MG63 (cell line): ENCODE data around the gene RFX2. TPM values are rescaled to one million over a fixed set of nuclear protein-coding genes. Genes with fewer than 3 reads are reported as not detected.
"Not testable (repeated sequence)": the region's sequence is repeated elsewhere in the genome, so short reads cannot be mapped to it uniquely, and the experiment has no call there.

Experiments used
- DNase-seq: peaks from one replicate; pipeline ENCODE4 v3.0.0-alpha.2; 2020
- H3K27me3 ChIP-seq: fragments of 250-450 bp; sonication (Bioruptor Pico); 2 replicates; pipeline ENCODE4 v1.5.1; 2020; ENCODE audit warnings: mild to moderate bottlenecking, moderate library complexity
- H3K36me3 ChIP-seq: fragments of 250-450 bp; sonication (Bioruptor Pico); 2 replicates; pipeline ENCODE4 v1.5.1; 2020; ENCODE audit warnings: mild to moderate bottlenecking, moderate library complexity
- H3K4me3 ChIP-seq: fragments of 250-450 bp; sonication (Bioruptor Pico); 2 replicates; pipeline ENCODE4 v1.5.1; 2020; ENCODE audit warnings: mild to moderate bottlenecking, moderate library complexity
- H3K9me3 ChIP-seq: fragments of 250-450 bp; sonication (Bioruptor Pico); 2 replicates; pipeline ENCODE4 v1.5.1; 2020; ENCODE audit warnings: mild to moderate bottlenecking, moderate library complexity
- total RNA-seq: library from RNA; depleted of rRNA; stranded (reverse); fragments of >200 nt; shearing (Covaris generic); gene quantifications from 2 replicates; pipeline ENCODE4 v1.2.3, GENCODE V29; 2014; ENCODE audit warnings: low replicate concordance

RFX2 gene
- total RNA-seq, 1 experiment from 2014 or later, result 11.8 TPM

DNA sequence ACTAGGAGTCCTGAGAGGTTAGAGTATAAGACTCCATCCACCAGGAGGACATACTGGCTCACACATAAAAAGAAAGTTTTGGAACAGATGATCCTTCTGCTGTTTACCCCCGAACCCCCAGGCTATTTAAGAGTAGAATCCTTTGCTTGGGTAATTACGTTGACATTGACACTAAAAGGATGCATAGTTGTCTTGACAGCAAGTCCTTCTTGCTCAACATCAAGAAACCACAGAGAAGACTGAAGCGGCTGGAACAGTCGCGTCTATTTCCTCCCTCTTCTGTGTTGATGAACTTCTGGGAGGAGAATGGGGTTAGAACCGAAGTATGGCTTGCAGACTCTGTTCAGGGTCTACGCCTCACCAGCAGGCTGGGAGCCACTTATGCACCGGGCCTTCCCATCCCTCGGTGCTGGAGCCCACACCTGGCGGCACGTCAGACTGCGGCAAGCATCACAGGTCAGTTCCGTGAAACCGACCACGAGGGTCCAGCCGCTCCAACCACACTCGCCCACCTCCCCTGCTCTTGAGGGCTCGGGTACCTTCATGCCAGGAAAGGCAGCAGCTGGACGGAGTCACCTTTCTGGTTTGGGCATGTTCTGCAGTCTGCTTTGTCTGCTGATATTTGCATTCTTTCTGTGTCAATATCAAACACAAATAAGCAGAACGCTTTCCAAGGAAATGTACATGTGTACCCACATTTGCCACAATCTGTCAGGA lies 90.0 kb downstream of the RFX2 start:
- Histone ChIP-seq H3K9me3 (no peaks in the 10 kb centered on the region), H3K36me3 (no peaks in the 10 kb centered on the region), H3K27me3 (no peaks in the 10 kb centered on the region), H3K4me3 (no peak overlapping the region)
- no peak for DNase-seq

DNA sequence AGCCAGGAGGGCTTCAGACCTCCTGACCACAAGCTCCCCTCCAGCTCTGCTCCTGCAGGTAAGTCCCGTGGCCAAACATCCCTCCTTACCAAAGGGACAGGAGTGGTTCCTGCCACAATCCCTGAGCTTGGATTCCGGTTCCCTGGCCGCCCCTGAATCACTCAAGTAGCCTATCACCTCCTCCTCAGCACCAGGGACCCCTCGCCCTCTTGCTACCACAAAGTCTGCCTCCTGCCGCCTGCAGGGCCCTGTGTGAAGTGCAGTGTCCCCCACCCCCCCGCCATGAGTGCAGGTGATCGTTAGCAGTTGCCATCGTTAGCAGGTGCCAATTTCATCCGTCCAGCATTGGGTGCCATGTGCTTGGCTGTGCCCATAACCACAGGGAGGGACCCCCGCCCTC lies 91.5 kb downstream of the RFX2 start:
- no peak for DNase-seq
- Histone ChIP-seq H3K9me3 (no peaks in the 10 kb centered on the region), H3K27me3 (no peaks in the 10 kb centered on the region), H3K4me3 (no peak overlapping the region), H3K36me3 (no peaks in the 10 kb centered on the region)

DNA sequence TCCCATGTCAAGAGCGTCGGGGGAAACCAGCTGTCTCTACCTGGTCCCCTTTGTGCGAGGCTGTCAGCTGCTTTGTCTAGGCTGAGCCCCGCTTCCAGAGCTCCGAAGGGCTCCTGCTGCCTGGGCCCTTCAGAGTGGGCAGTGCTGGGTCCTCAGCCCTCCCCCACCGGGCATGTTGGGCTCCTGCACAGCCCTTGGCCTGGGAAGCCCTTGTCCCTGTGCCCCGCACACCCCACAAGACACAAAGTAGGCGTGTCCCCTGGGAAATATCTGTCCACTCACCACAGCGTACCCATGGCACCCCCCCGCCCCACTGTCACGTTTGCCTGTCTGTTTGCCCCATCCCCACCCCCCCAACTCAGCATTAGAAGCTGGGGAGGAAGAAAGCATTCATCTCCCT lies 92.7 kb downstream of the RFX2 start:
- Histone ChIP-seq H3K9me3 (no peaks in the 10 kb centered on the region), H3K27me3 (no peaks in the 10 kb centered on the region), H3K4me3 (no peak overlapping the region), H3K36me3 (no peaks in the 10 kb centered on the region)
- DNase-seq, result no peak

DNA sequence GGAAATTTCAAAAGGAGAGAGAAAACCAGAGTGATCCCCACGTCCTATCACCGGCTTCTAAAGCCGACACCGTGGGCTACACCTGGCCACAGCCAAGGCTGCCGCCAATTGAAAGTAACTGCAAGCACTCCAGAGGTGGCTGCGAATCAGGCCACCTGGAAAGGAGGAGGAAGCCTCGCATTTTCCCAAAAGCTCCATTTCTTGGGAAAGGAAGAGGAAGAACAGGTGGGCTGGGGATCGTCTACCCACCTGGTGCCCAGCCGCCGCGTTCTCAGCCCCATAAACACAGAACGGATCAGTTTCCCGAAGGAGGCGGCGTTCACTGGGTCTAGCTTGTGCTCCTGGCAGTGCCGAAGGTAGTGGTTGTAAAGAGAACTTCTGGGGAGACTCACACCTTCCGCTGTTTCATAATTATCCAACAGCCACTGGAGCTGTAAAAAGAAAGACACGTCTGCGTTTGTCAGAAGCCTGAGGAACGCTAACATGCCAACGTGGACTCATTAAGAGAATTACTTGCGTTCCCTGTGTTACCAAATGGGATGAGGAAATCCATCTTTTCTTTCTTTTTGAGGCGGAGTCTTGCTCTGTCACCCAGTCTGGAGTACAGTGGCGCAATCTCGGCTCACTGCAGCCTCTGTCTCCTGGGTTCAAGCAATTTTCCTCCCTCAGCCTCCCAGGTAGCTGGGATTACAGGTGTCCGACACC lies 94.3 kb downstream of the RFX2 start:
- no peaks in the 10 kb centered on the region for H3K36me3 ChIP-seq
- DNase-seq, result no peak
- no peak overlapping the region for H3K4me3 ChIP-seq
- H3K27me3 ChIP-seq, result no peaks in the 10 kb centered on the region
- no peaks in the 10 kb centered on the region for H3K9me3 ChIP-seq

DNA sequence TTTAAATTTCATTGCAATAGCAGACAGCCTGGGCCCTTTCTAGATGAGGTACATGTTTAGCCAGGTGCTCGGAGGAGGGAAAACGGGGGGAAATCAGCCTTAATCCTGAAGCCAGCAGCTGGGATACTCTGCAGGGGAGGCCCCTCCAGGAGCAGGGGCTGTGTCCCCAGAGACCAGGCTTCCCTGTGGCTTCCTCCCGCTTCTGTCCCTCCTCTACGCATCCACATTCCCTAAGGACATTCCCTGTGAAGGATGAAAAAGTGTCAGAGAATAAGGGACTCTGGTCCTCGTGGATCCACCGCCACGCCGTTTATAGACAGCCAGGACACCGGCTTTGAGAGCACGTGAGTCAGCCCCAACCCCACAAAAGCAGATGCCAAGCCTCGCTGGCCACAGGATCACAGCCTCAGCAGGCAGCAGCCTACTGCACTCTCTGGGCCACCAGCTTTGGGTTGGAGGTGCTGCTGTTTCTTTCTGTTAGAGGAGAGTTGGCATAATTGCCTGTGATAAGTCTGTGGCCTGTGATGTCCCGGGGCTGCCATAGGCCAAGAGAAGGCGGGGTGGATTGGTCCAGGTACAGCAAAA lies 95.7 kb downstream of the RFX2 start:
- Histone ChIP-seq H3K27me3 (no peaks in the 10 kb centered on the region), H3K36me3 (no peaks in the 10 kb centered on the region), H3K4me3 (no peak overlapping the region), H3K9me3 (no peaks in the 10 kb centered on the region)
- no peak for DNase-seq

DNA sequence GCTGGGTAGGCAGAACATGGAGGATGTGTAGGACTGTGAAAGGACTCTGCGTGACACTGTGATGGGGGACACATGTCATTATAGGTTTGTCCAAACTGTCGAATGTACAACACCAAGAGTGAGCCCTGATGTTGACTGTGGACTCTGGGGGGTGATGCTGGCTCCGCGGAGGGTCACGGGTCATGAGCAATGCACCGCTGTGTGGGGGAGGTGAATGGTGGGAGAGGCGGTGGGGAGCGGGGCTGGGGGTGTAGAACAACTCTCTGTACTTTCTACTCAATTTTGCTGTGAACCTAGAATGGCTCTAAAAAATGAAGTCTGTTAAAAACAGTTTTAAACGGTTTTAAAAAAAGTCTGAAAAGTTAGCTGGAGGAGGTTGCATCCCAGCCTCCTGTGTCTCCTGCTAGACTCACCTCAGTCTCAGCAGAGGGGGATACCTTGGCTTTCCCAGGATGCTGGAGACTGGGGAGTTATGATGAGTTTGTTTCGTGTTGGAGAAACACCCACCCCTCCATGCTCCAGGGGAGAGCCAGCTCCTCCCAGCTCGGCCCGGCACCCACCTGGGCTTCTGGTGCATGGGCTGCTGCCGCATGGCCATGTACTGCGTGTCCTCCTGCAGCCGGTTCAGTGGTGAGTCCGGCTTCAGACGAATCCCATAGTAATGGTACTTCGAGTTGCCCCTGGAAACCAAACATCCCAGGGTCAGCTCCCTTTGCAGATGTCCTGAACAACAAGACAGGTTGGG lies 97.7 kb downstream of the RFX2 start:
- no peaks in the 10 kb centered on the region for H3K36me3 ChIP-seq
- no peak for DNase-seq

DNA sequence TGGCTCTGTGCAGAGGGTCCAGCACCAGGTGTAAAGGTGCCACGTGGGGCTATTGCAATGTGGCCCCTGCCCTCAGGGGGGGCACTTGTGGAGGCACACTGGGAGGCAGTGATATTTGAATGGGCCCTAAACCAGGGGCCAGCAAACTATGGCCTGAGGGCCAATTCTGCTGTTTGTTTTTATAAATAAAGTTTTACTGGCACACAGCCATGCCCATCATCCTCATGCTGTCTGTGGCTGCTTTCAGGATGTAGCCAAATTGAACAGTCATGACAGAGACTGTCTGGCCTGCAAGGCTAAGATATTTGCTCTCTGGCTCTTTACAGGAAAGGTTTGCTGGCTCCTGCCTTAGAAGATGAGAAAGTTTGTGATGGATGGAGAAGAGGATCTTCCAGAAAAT lies 98.5 kb downstream of the RFX2 start:
- DNase-seq, result no peak
- no peaks in the 10 kb centered on the region for H3K36me3 ChIP-seq
- no peaks in the 10 kb centered on the region for H3K9me3 ChIP-seq
- no peak overlapping the region for H3K4me3 ChIP-seq
- no peaks in the 10 kb centered on the region for H3K27me3 ChIP-seq

More for the DNA sequence above, 97.7 kb downstream of the RFX2 start:
- Histone ChIP-seq H3K27me3 (no peaks in the 10 kb centered on the region), H3K9me3 (no peaks in the 10 kb centered on the region), H3K4me3 (no peak overlapping the region)

DNA sequence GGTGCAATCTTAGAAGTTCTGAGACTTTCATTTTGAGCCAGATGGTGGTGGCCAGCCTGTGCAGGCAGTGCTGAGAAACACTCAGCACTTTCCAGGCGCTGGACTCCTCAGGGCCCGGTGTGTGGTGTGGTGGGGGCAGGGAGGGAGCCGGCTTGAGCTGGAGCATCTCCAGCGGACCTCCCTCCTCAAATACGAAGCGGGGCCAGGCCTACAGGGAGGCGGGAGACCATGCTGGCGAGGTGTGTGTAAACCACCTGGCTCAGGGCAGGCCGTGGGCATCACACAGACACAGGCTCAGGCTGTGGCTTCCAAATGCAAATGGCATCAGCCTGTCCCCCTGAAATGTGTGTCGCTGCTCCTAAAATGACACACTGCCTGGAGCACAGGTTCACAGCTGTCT lies 99.1 kb downstream of the RFX2 start:
- Histone ChIP-seq H3K36me3 (no peaks in the 10 kb centered on the region), H3K27me3 (no peaks in the 10 kb centered on the region), H3K4me3 (no peak overlapping the region), H3K9me3 (no peaks in the 10 kb centered on the region)
- DNase-seq, result no peak

DNA sequence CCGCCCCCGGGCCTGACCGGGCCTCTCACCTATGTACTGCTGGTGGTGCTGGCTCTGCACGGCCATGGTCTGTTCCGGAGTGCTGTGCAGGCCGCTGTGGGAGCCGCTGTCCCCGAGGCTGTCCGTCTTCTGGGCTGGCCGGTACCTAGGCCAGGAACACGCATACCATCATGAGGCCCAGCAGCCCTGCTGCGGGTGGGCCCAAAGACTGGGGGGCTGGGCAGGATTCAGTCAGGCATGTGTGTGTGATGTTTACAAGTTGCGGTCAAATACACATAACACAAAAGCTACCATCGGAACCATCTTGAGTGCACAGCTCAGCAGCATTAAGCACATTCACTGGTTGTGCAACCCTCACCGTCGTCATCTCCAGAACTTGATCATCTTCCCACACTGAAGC lies 100.2 kb downstream of the RFX2 start:
- no peaks in the 10 kb centered on the region for H3K9me3 ChIP-seq
- no peak for DNase-seq
- no peak overlapping the region for H3K4me3 ChIP-seq
- H3K27me3 ChIP-seq, result no peaks in the 10 kb centered on the region
- H3K36me3 ChIP-seq, result no peaks in the 10 kb centered on the region

DNA sequence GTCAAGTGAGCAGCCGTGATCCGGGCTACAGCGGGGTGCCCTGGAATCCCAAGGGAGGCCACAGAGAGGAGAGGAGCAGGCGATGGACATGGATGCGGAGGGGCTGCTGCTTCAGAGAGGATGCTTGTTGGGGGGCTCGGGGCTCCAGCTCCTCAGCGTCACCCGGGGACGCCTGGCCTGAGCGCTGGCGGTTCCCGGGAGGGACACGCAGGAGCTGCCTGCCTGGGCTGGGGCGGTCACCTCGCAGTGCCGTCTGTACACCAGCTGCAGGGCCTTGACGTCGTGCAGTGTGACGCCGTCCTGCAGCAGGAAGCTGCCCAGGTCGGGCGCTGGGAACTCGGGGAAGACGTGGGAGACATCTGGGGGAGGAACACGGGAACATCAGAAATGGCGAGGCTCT lies 102.4 kb downstream of the RFX2 start:
- no peaks in the 10 kb centered on the region for H3K36me3 ChIP-seq
- H3K27me3 ChIP-seq, result no peaks in the 10 kb centered on the region
- DNase-seq, result no peak
- H3K4me3 ChIP-seq, result no peak overlapping the region
- no peaks in the 10 kb centered on the region for H3K9me3 ChIP-seq

DNA sequence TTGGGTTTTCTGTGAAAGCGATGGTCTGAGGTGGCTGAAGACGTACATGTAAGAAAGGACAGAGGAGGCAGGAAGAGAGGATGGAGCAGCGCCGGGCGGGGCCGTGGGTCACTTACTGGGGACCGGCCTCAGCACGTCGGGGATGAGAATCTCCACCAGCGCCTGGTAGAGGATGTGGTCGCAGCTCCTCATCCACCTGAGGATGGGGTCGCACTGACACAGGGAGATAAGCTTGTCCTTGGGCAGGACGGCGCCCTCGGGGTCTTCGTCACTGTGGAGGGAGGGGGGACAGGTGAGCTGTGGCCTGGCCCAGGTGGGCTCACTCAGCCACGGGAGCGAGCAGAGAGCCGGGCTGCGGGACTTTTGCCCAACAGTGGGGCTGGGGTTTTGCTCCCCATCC lies 103.4 kb downstream of the RFX2 start:
- Histone ChIP-seq H3K4me3 (no peak overlapping the region), H3K36me3 (no peaks in the 10 kb centered on the region), H3K9me3 (no peaks in the 10 kb centered on the region), H3K27me3 (no peaks in the 10 kb centered on the region)
- DNase-seq, result no peak

DNA sequence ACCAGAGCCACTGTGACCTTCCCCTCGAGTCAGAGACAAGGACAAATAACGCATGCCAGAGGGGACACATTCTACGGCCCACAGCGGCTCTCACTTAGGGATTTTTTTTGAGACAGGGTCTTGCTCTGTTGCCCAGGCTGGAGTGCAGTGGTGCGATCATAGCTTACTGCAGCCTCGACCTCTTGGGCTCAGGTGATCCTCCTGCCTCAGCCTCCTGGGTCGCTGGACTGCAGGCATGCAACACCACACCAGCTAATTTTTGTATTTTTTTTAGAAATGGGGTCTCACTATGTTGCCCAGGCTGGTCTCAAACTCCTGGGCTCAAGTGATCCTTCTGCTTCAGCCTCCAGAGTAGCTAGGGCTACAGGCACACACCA lies 104.2 kb downstream of the RFX2 start:
- DNase-seq, H3K9me3 ChIP-seq, H3K36me3 ChIP-seq, H3K27me3 ChIP-seq, H3K4me3 ChIP-seq: not testable (repeated sequence)

DNA sequence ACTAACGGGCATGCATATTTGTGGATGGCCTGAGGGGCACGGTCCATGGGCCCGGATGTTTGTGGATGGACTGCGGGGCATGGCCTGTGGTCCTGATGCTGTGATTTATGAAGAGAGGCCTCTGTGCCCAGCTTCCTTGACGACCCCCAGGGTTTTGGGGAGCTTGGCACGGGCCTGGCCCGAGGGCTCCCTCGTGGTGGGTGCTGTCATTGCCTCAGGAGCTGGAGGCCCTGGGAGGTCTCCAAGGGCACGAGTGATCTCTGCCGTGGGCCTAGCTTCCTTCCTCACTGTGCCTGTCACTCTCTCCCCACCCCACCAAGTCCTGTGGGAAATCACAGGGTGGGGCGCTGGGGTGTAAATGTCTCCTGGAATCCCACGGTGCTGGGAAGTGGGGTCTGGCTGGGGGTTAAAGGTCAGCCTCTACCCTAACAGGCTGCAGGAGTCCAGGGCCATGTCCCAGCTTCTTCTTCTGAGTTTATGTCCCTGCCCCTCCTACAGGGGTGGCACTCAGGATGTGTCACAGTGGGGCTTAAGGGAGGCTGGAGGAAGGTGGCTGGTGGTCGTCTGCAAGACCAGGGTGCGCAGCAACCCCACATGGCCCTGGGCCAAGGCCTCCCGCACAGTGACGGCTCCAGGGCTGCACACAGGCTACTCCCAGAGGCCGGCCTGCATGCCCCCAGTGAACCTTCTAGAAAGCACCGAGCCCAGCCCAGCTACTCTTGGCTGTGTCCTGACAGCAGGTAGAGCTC lies 104.8 kb downstream of the RFX2 start:
- Histone ChIP-seq H3K27me3 (no peaks in the 10 kb centered on the region), H3K36me3 (no peaks in the 10 kb centered on the region), H3K9me3 (no peaks in the 10 kb centered on the region), H3K4me3 (no peak overlapping the region)
- DNase-seq, result no peak

DNA sequence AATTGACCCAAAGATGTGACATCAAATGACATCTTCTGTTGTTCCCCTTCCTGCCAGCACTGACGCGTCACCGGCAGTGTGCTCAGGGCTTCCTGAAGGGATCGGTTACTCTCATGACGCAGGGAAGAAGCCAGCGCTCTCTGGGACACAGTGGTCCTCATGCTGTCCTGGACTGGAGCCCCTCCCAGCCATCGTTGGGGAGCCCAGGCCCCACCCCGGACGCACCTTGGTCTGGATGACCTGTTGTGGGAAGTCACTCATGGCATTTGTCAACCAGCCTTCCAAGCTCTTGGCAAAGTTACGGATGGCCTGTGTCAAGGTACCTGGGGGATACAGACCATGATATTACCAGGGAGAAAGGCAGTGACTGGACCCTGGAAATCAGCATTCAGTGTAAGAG lies 106.3 kb downstream of the RFX2 start:
- no peak for DNase-seq
- H3K9me3 ChIP-seq, result no peaks in the 10 kb centered on the region

DNA sequence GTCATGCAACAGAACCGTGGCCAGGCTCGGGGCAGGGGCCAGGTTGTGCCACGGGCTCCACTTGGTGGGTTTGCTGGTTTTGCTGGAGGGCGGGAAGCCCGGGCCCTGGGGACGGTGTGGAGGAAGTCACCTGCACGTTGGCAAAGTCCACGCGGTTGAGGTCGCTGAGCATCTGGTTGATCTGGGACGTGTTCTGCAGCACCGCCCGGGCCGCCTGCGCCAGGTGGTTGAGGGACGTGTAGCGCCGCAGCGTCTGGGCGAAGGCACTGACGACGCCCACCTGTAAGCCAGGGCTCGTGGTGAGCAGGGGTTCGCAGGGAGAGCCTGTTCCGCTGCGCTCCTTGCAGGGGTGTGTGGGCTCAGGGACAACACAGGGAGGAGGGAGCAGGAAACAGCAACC lies 107.7 kb downstream of the RFX2 start:
- no peak overlapping the region for H3K4me3 ChIP-seq
- no peak for DNase-seq
- no peaks in the 10 kb centered on the region for H3K9me3 ChIP-seq

More for the DNA sequence above, 106.3 kb downstream of the RFX2 start:
- Histone ChIP-seq H3K4me3 (no peak overlapping the region), H3K36me3 (no peaks in the 10 kb centered on the region), H3K27me3 (no peaks in the 10 kb centered on the region)

DNA sequence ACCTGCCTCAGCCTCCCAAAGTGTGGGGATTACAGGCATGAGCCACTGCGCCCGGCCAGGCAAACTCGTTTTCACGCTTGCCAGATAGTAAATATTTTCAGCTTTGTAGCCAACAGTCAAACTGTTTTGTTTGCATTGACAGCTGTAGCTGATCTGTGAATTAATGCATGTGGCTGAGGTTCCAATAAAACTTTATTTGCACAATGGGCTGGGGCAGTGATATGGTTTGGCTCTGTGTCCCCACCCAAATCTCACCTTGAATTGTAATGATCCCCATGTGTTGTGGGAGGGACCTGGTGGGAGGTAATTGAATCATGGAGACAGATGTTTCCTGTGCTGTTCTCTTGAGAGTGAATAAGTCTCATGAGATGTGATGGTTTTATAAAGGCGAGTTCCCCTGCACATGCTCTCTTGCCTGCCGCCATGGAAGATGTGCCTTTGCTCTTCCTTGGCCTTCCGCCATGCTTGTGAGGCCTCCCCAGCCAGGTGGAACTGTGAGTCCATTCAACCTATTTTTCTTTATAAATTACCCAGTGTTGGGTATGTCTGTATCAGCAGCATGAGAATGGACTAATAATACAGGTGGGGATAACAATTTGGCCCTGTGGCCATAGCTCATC lies 110.0 kb downstream of the RFX2 start:
- Histone ChIP-seq H3K36me3 (no peaks in the 10 kb centered on the region), H3K4me3 (no peak overlapping the region), H3K9me3 (no peaks in the 10 kb centered on the region), H3K27me3 (no peaks in the 10 kb centered on the region)
- no peak for DNase-seq

More for the DNA sequence above, 107.7 kb downstream of the RFX2 start:
- H3K36me3 ChIP-seq, result no peaks in the 10 kb centered on the region
- H3K27me3 ChIP-seq, result no peaks in the 10 kb centered on the region
